Ascending aorta (tissue), 2 donors: ENCODE results near the gene MED15. TPM values are rescaled to one million over a fixed set of nuclear protein-coding genes. Genes with fewer than 3 reads are reported as not detected.

Experiments
- DNase-seq, 2 donors: peaks; one replicate each; pipeline ENCODE4 v3.0.0-alpha.2; 2019; ENCODE audit warnings: low spot score in 2 of 2
- H3K27ac ChIP-seq, 2 donors: fragments of 200-600 bp; sonication (generic); one replicate each; pipeline ENCODE4 v1.5.1; 2016 to 2017; ENCODE audit warnings: mild to moderate bottlenecking in 1 of 2
- H3K27me3 ChIP-seq: fragments of 200-600 bp; sonication (generic); one replicate; pipeline ENCODE4 v1.5.1; 2017
- H3K36me3 ChIP-seq, 2 donors: fragments of 200-600 bp; sonication (generic); one replicate each; pipeline ENCODE4 v1.5.1; 2016
- H3K4me1 ChIP-seq, 2 donors: fragments of 200-600 bp; sonication (generic); one replicate each; pipeline ENCODE4 v1.5.1; 2016 to 2017; ENCODE audit warnings: mild to moderate bottlenecking in 1 of 2
- H3K4me3 ChIP-seq, 2 donors: fragments of 200-600 bp; sonication (generic); one replicate each; pipeline ENCODE4 v1.5.1; 2016 to 2017; ENCODE audit warnings: mild to moderate bottlenecking in 1 of 2
- H3K9me3 ChIP-seq, 2 donors: fragments of 200-600 bp; sonication (generic); one replicate each; pipeline ENCODE4 v1.5.1; 2016
- intact Hi-C: fragments of 100-400 bp; cut with DNase I; formaldehyde crosslinking; loops from one replicate; pipeline ENCODE4 v1.15.1; 2023
- total RNA-seq: library from RNA; depleted of rRNA; stranded (reverse); fragments of >200 nt; gene quantifications from one replicate; pipeline ENCODE4 v1.1.0, GENCODE V29; 2016
- TF ChIP-seq, protein P1 (sequence below), 3 experiments: fragments of 200-600 bp in 2 of 3; fragments of 450-650 bp in 1 of 3; sonication (generic) in 2 of 3; IDR thresholded peaks; one replicate each; pipeline ENCODE4 v1.5.1; 2016 to 2019; ENCODE audit warnings: antibody characterized with exemption in 3 of 3, mild to moderate bottlenecking in 1 of 3, moderate library complexity in 1 of 3

The MED15 gene
- total RNA-seq, 1 donor from 2014 or later: 204 TPM

DNA sequence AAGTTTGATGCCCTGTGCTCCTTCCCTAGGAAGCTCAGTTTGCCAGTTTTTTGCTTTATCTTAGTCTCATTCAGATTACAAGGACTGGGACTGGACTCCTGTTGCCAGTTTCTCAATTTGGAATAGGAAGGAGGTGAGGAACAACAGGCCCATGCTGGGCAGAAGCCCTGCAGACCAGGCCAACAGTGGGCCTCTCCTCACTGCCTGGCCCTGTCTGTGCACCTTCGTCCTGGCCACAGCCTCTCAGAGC lies 23.7 kb downstream of the MED15 start:
- no peaks in the 10 kb centered on the region for H3K27me3 ChIP-seq
- peaks cover 9 to 14% of the 10 kb centered on the region in 2 donors for H3K36me3 ChIP-seq
- H3K9me3 ChIP-seq: no peaks in the 10 kb centered on the region
- peaks cover 29 to 44% of the 10 kb centered on the region in 2 donors for H3K4me1 ChIP-seq
- no peak for DNase-seq
- intact Hi-C loops: loop anchor here (1.0 to 2.0 kb wide), 3 partner anchors 20 to 40 kb away; no protein-coding TSS in a partner anchor
- H3K4me3 ChIP-seq: no peak overlapping the region
- peak overlapping the region; percentile 86 to 94 for H3K27ac ChIP-seq
- TF ChIP-seq, protein P1, sequence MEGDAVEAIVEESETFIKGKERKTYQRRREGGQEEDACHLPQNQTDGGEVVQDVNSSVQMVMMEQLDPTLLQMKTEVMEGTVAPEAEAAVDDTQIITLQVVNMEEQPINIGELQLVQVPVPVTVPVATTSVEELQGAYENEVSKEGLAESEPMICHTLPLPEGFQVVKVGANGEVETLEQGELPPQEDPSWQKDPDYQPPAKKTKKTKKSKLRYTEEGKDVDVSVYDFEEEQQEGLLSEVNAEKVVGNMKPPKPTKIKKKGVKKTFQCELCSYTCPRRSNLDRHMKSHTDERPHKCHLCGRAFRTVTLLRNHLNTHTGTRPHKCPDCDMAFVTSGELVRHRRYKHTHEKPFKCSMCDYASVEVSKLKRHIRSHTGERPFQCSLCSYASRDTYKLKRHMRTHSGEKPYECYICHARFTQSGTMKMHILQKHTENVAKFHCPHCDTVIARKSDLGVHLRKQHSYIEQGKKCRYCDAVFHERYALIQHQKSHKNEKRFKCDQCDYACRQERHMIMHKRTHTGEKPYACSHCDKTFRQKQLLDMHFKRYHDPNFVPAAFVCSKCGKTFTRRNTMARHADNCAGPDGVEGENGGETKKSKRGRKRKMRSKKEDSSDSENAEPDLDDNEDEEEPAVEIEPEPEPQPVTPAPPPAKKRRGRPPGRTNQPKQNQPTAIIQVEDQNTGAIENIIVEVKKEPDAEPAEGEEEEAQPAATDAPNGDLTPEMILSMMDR (IDR thresholded peaks at IDR 0.05): no peak

DNA sequence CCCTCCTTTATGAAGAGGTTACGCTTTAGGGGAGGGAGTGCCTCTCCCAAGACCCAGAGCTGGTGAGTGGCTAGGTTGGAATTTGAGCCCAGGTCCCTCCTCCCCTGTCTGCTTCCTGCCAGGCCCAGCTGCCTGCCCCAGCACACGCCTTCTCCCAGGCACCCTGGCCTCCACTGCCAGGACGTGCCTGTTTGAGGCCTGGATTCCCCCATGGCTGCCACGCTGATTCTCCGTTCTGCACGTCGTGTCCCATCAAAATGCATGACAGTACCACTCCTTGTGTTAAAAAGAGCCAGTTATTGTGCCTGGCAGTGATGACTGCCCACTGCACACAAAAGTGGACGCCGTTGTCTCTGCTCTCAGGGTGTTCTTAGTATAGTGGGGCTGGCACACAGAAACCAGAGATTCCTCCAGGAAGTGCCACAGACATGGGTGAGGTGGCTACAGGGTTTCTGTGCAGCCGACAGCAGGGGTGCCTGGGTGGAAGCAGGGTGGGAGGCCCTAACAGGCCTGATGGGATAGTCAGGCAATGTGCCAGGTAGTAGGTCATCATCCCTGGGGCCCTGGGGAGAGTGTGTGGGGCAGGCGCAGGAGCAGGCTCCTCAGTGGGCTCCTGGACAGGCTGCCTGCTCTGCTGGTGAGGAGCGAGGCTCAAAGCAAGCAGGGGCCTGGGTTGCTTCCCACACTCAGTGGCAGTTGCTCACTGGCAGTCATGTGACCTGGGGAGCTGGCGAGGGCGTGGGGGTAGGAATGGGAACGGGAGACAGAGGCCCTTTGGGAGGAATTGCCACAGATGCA lies 24.2 kb downstream of the MED15 start:
- Histone ChIP-seq H3K4me1 (peaks cover 29 to 44% of the 10 kb centered on the region in 2 donors), H3K27ac (peak overlapping the region; percentile 86 to 94), H3K4me3 (peak overlapping the region in 1 of 2 donors; percentile 29), H3K27me3 (no peaks in the 10 kb centered on the region), H3K9me3 (no peaks in the 10 kb centered on the region), H3K36me3 (peaks cover 9 to 10% of the 10 kb centered on the region in 2 donors)
- intact Hi-C loops: loop anchor here (1.0 to 2.0 kb wide), 3 partner anchors 20 to 39 kb away; no protein-coding TSS in a partner anchor
- DNase-seq: peak; percentile 19 to 85
- TF ChIP-seq, protein P1 (IDR thresholded peaks at IDR 0.05): no peak

DNA sequence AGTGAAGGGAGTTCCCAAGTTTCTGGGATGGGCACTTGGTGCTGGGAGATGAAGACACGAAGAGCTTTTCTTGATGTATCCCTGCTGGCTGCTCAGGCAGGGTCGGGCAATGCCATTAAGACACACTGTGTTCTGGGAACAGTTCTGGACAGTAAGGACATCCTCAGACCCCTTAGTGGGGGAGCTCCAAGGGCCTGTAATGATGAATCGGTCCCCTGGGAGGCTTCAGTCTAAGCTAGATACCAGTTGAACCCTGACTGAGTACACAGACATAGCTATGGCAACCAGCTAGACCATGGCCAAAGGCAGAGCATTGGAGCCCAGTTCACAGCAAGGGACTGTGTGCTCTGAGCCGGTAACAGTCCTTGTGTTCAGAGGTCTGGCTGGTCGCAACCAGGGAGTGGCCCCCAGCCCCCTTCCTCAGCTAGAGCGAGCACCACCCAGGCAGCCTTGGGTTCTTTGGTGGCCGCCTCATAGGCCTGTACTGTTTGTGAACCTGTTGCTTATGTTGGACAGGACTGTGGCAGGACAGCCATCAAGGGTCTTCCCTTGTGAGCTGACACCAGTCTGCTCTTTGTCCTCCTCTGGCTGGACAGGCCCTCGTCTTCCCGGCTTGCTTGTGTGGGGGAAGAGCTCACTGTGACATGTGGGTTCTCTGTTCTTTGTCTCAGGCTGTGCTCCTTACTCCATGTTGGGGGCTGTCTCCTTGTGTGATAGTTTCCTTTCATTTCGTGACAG lies 25.0 kb downstream of the MED15 start:
- no peak overlapping the region for H3K4me3 ChIP-seq
- peak overlapping the region; percentile 86 to 94 for H3K27ac ChIP-seq
- H3K27me3 ChIP-seq: no peaks in the 10 kb centered on the region
- H3K9me3 ChIP-seq: no peaks in the 10 kb centered on the region
- intact Hi-C loops: no loop called here
- TF ChIP-seq, protein P1 (IDR thresholded peaks at IDR 0.05): no peak
- H3K4me1 ChIP-seq: peaks cover 26 to 44% of the 10 kb centered on the region in 2 donors
- H3K36me3 ChIP-seq: peaks cover 13 to 18% of the 10 kb centered on the region in 2 donors
- no peak for DNase-seq

DNA sequence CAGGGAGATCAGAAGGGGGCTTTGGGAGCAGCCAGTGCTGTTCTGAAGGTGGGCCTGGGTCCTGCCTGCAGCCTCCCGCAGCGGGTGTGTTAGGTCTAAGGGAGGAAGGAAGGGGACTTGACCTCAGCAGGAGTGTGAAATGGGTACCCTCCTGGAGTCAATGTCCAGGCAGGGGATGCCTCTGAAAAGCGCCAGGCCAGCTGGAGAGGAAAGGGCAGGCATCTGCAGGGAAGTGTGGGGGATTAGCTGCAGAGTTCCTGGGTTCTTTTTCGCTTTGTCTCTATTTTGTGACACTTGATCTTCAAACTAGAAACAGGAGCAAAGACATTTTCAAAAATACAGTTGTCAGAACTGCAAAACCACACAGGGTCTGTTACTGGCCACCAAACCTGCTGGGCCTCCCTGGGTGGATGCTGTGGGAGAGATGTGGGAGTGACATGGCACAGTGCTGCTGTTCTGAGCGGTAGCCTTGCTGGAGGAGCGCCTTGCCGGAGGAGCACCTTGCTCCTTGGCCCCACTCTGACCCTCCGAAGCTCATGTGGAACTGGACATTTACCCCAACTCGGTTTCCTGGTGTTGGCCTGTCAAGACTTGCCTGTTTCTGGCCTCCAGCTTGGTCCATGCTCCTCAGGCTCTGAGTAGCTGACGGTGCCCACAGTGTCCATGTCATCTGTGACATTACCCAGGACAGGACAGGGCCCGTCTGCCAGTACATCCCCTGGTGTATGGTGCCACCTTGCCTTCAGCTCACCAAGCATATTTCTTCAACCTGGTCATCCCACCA lies 25.9 kb downstream of the MED15 start:
- intact Hi-C loops: no loop called here
- TF ChIP-seq, protein P1 (IDR thresholded peaks at IDR 0.05): no peak
- H3K4me1 ChIP-seq: peaks cover 26 to 44% of the 10 kb centered on the region in 2 donors
- H3K27me3 ChIP-seq: no peaks in the 10 kb centered on the region
- H3K9me3 ChIP-seq: no peaks in the 10 kb centered on the region
- H3K4me3 ChIP-seq: no peak overlapping the region
- H3K27ac ChIP-seq: peak overlapping the region; percentile 86 to 94
- H3K36me3 ChIP-seq: peaks cover 17 to 21% of the 10 kb centered on the region in 2 donors
- DNase-seq: no peak

DNA sequence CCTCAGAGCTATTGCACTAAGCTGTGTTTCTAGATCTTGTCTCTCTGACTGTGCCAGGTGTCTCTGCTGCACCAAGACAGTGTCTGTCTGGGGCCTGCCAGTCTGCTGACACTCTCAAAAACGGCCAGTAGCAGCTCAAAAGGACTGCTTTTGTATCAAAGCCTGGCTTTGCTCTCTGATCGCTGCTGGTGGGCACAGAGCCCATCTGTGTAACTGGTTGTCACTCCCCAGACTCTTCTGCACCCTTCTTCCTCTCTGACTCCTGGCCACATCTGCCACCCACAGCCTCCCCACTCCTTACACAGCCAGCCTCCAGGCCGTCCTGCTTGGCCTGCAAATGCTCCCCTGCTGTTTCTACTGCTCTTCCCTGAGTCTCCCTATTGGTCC lies 26.5 kb downstream of the MED15 start:
- Histone ChIP-seq H3K36me3 (peaks cover 18 to 23% of the 10 kb centered on the region in 2 donors), H3K9me3 (no peaks in the 10 kb centered on the region), H3K27me3 (no peaks in the 10 kb centered on the region), H3K4me1 (peaks cover 26 to 44% of the 10 kb centered on the region in 2 donors), H3K27ac (peak overlapping the region; percentile 86 to 94), H3K4me3 (no peak overlapping the region)
- DNase-seq: no peak
- TF ChIP-seq, protein P1 (IDR thresholded peaks at IDR 0.05): no peak
- intact Hi-C loops: no loop called here
